Measurements from ENCODE around the gene NEUROG2. TPM values are rescaled to one million over a fixed set of nuclear protein-coding genes. Genes with fewer than 3 reads are reported as not detected.

Gene NEUROG2
- total RNA-seq, 3 donors from 2014 or later (not counting 1 experiment from before 2014, with no cell fraction given): not detected

DNA sequence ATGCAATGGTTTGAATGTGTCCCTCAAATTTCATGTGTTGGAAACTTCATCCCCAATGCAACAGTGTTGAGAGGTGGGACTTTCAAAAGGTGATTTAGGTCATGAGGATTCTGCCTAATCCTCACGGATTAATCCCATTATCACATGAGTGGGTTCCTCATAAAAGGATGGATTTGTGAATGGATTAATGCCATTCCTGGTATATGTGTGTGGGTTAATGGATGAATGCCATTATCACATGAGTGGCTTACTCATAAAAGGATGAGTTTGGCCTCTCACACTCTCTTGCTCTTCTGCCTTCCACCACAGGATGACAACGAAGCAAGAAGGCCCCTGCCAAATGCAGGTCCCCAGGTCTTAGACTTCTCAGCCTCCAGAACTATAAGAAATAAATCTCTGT is 30.5 kb upstream of the NEUROG2 start:
- no peaks in the 10 kb centered on the region for H3K27me3 ChIP-seq (ENCODE audit: control insufficient read depth, insufficient read depth, low read length)
- peaks cover 1% of the 10 kb centered on the region for H3K36me3 ChIP-seq (ENCODE audit: control insufficient read depth, insufficient read depth, low read length)
- no peak overlapping the region for H3K4me3 ChIP-seq (ENCODE audit: low read length)
- no peaks in the 10 kb centered on the region for H3K9me3 Mint-ChIP-seq
- no peak overlapping the region for H3K27ac Mint-ChIP-seq
- H3K36me3 Mint-ChIP-seq: no peaks in the 10 kb centered on the region
- H3K4me1 Mint-ChIP-seq: no peaks in the 10 kb centered on the region
- ATAC-seq (no peak), DNase-seq (no peak)
- no peak overlapping the region for H3K27ac ChIP-seq (ENCODE audit: low read length)
- H3K27me3 Mint-ChIP-seq (ENCODE audit: low read depth in 2 of 2): no peaks in the 10 kb centered on the region
- WGBS (ENCODE audit: insufficient coverage): 100% methylated on average over 2 of the region's 2 CpGs
- H3K9me3 ChIP-seq (ENCODE audit: control insufficient read depth, insufficient read depth, low read length): no peaks in the 10 kb centered on the region
- intact Hi-C loops (cut with micrococcal nuclease): no loop called here
- no peak overlapping the region for H3K4me3 Mint-ChIP-seq
- TF ChIP-seq, protein P1, sequence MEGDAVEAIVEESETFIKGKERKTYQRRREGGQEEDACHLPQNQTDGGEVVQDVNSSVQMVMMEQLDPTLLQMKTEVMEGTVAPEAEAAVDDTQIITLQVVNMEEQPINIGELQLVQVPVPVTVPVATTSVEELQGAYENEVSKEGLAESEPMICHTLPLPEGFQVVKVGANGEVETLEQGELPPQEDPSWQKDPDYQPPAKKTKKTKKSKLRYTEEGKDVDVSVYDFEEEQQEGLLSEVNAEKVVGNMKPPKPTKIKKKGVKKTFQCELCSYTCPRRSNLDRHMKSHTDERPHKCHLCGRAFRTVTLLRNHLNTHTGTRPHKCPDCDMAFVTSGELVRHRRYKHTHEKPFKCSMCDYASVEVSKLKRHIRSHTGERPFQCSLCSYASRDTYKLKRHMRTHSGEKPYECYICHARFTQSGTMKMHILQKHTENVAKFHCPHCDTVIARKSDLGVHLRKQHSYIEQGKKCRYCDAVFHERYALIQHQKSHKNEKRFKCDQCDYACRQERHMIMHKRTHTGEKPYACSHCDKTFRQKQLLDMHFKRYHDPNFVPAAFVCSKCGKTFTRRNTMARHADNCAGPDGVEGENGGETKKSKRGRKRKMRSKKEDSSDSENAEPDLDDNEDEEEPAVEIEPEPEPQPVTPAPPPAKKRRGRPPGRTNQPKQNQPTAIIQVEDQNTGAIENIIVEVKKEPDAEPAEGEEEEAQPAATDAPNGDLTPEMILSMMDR (IDR thresholded peaks at IDR 0.05): no peak
- no peaks in the 10 kb centered on the region for H3K4me1 ChIP-seq (ENCODE audit: control insufficient read depth, insufficient read depth, low read length)

DNA sequence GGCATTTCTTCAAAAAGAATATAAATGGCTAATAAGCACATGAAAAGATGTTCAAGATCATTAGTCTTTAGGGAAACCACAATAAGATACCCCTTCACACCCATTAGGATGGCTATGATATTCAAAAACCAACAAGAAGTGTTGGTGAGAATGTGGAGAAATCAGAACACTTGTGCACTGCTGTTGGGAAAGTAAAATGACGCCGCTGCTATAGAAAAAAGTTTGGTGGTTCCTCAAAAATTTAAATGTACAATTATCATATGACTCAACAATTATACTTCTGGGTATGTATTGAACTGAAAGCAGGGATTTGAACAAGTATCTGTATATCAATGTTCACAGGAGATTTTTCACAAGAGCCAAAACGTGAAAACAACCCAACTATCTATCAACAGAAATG is 29.4 kb upstream of the NEUROG2 start:
- Histone ChIP-seq H3K4me1 (ENCODE audit: control insufficient read depth, insufficient read depth, low read length) (no peaks in the 10 kb centered on the region), H3K36me3 (ENCODE audit: control insufficient read depth, insufficient read depth, low read length) (peaks cover 1% of the 10 kb centered on the region), H3K27ac (ENCODE audit: low read length) (no peak overlapping the region), H3K9me3 (ENCODE audit: control insufficient read depth, insufficient read depth, low read length) (no peaks in the 10 kb centered on the region), H3K4me3 (ENCODE audit: low read length) (no peak overlapping the region), H3K27me3 (ENCODE audit: control insufficient read depth, insufficient read depth, low read length) (no peaks in the 10 kb centered on the region)
- TF ChIP-seq, protein P1 (IDR thresholded peaks at IDR 0.05): no peak
- Mint-ChIP-seq H3K27ac (no peak overlapping the region), H3K27me3 (ENCODE audit: low read depth in 2 of 2) (no peaks in the 10 kb centered on the region), H3K36me3 (no peaks in the 10 kb centered on the region), H3K9me3 (no peaks in the 10 kb centered on the region), H3K4me3 (no peak overlapping the region), H3K4me1 (no peaks in the 10 kb centered on the region)
- no peak for ATAC-seq
- no peak for DNase-seq
- WGBS (ENCODE audit: insufficient coverage): no CpG with 5 or more reads among the region's 3 CpGs
- intact Hi-C loops (cut with micrococcal nuclease): no loop called here

DNA sequence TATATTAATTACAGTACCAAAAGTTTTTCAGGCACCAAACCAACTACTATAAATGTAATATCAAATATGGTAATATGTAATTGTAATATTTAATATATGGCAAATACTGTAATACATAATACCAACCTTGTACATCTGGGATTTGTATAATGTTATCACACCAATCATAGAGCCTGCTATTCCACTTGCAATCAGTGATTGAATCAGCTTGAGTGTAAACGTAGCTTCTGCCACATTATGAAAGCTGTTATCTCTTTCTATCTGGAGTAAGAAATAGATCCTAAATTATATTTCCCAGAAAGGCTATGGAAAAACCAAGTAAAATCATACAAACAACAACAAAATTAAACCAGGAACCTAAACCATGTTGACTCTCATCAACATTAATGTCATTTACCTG is 24.7 kb upstream of the NEUROG2 start:
- Mint-ChIP-seq H3K9me3 (no peaks in the 10 kb centered on the region), H3K4me3 (no peak overlapping the region), H3K27ac (no peak overlapping the region), H3K4me1 (no peaks in the 10 kb centered on the region), H3K36me3 (no peaks in the 10 kb centered on the region), H3K27me3 (ENCODE audit: low read depth in 2 of 2) (no peaks in the 10 kb centered on the region)
- Histone ChIP-seq H3K27ac (ENCODE audit: low read length) (no peak overlapping the region), H3K9me3 (ENCODE audit: control insufficient read depth, insufficient read depth, low read length) (no peaks in the 10 kb centered on the region), H3K4me1 (ENCODE audit: control insufficient read depth, insufficient read depth, low read length) (no peaks in the 10 kb centered on the region), H3K27me3 (ENCODE audit: control insufficient read depth, insufficient read depth, low read length) (no peaks in the 10 kb centered on the region), H3K4me3 (ENCODE audit: low read length) (no peak overlapping the region), H3K36me3 (ENCODE audit: control insufficient read depth, insufficient read depth, low read length) (peaks cover 1% of the 10 kb centered on the region)
- no peak for DNase-seq
- TF ChIP-seq, protein P1 (IDR thresholded peaks at IDR 0.05): no peak
- WGBS (ENCODE audit: insufficient coverage): no CpG with 5 or more reads among the region's 1 CpG
- ATAC-seq: no peak
- intact Hi-C loops (cut with micrococcal nuclease): no loop called here

DNA sequence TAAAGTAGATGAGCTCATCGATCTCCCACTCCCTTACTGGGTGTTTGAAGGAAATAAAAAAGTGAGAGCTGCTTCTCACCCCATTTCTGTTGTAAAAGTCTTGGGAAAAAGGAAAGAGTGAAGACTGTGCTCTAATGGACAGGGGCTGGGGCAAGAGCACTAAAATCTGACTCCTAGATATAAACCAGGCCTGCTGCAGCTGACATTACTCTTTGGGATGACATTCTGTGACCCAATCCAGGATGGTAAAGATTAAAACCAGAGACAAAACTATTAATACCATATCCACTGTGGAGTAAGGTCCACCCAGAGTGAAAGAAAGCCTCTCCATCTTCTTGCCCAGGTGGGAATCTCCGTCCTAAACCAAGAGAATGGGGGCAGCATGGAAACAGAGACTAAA is 20.1 kb upstream of the NEUROG2 start:
- Histone ChIP-seq H3K4me1 (ENCODE audit: control insufficient read depth, insufficient read depth, low read length) (no peaks in the 10 kb centered on the region), H3K4me3 (ENCODE audit: low read length) (no peak overlapping the region), H3K36me3 (ENCODE audit: control insufficient read depth, insufficient read depth, low read length) (no peaks in the 10 kb centered on the region), H3K9me3 (ENCODE audit: control insufficient read depth, insufficient read depth, low read length) (no peaks in the 10 kb centered on the region), H3K27me3 (ENCODE audit: control insufficient read depth, insufficient read depth, low read length) (no peaks in the 10 kb centered on the region), H3K27ac (ENCODE audit: low read length) (no peak overlapping the region)
- Mint-ChIP-seq H3K27me3 (ENCODE audit: low read depth in 2 of 2) (peaks cover 2 to 4% of the 10 kb centered on the region in 2 donors), H3K9me3 (no peaks in the 10 kb centered on the region), H3K4me3 (no peak overlapping the region), H3K36me3 (no peaks in the 10 kb centered on the region), H3K4me1 (no peaks in the 10 kb centered on the region), H3K27ac (no peak overlapping the region)
- intact Hi-C loops (cut with micrococcal nuclease): no loop called here
- no peak for ATAC-seq
- DNase-seq: no peak
- no CpG with 5 or more reads among the region's 2 CpGs for WGBS (ENCODE audit: insufficient coverage)
- TF ChIP-seq, protein P1 (IDR thresholded peaks at IDR 0.05): no peak
